Neural progenitor cell (in vitro differentiated cells): ENCODE measurements around the gene AURKB.

Experiments used
- EZH2 ChIP-seq: fragments of 200-600 bp; sonication (generic); IDR thresholded peaks from 2 replicates; pipeline ENCODE4 v1.6.1; 2017; ENCODE audit warnings: antibody characterized with exemption, mild to moderate bottlenecking, moderate library complexity
- TF ChIP-seq, protein P1 (sequence below): fragments of 200-600 bp; sonication (generic); IDR thresholded peaks from 2 replicates; pipeline ENCODE4 v1.5.1; 2017; ENCODE audit warnings: antibody characterized with exemption, mild to moderate bottlenecking

DNA sequence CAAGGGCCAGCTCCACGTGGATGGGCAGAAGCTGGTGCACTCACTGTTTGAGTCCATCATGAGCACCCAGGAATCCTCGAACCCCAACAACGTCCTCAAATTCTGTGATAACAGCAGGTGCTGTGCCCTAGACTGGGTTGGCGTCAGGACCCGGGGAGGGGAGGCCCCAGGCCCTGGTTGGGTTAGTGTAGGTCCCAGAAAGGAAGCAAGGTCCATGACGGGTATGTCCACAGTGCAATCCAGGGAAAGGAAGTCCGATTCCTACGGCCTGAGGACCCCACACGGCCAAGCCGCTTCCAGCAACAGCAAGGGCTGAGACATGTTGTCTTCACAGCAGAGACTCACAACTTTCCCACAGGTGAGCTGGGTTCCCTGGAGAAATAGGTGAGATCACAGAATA is 45.9 kb upstream of the AURKB start:
- TF ChIP-seq, protein P1, sequence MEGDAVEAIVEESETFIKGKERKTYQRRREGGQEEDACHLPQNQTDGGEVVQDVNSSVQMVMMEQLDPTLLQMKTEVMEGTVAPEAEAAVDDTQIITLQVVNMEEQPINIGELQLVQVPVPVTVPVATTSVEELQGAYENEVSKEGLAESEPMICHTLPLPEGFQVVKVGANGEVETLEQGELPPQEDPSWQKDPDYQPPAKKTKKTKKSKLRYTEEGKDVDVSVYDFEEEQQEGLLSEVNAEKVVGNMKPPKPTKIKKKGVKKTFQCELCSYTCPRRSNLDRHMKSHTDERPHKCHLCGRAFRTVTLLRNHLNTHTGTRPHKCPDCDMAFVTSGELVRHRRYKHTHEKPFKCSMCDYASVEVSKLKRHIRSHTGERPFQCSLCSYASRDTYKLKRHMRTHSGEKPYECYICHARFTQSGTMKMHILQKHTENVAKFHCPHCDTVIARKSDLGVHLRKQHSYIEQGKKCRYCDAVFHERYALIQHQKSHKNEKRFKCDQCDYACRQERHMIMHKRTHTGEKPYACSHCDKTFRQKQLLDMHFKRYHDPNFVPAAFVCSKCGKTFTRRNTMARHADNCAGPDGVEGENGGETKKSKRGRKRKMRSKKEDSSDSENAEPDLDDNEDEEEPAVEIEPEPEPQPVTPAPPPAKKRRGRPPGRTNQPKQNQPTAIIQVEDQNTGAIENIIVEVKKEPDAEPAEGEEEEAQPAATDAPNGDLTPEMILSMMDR = no peak
- no peak for TF ChIP-seq EZH2
